NCI-H2196 (cell line): ENCODE data around the gene DTX4.

Source experiments
- DNase-seq: peaks from one replicate; lab custom pipeline; 2025; ENCODE audit not compliant: unreplicated experiment; lab: John Stamatoyannopoulos, UW

Gene DTX4

GRCh38 chr11:59172345-59173079 is 580 bp downstream of the DTX4 start:
- DNase-seq, result no peak

GRCh38 chr11:59173080-59173963 is 1.4 kb downstream of the DTX4 start:
- no peak for DNase-seq

- no peak for DNase-seq
Observed at GRCh38 chr11:59173964-59174663, 2.2 kb downstream of the DTX4 start.

GRCh38 chr11:59174664-59175033 is 2.7 kb downstream of the DTX4 start:
- no peak for DNase-seq

GRCh38 chr11:59175091-59175501 is 3.2 kb downstream of the DTX4 start:
- no peak for DNase-seq

- no peak for DNase-seq
Observed at GRCh38 chr11:59176330-59176729, 4.4 kb downstream of the DTX4 start.

- no peak for DNase-seq
Observed at GRCh38 chr11:59178402-59178801, 6.5 kb downstream of the DTX4 start.

GRCh38 chr11:59179121-59179520 is 7.2 kb downstream of the DTX4 start:
- DNase-seq, result no peak

GRCh38 chr11:59180168-59180776 is 8.3 kb downstream of the DTX4 start:
- DNase-seq, result no peak

- DNase-seq, result no peak
Observed at GRCh38 chr11:59180907-59181306, 9.0 kb downstream of the DTX4 start.

- no peak for DNase-seq
Observed at GRCh38 chr11:59181746-59182456, 10.0 kb downstream of the DTX4 start.

GRCh38 chr11:59182457-59183151 is 10.7 kb downstream of the DTX4 start:
- DNase-seq, result no peak

- no peak for DNase-seq
Observed at GRCh38 chr11:59183771-59184170, 11.8 kb downstream of the DTX4 start.

GRCh38 chr11:59184691-59185339 is 12.9 kb downstream of the DTX4 start:
- DNase-seq, result no peak

- no peak for DNase-seq
Observed at GRCh38 chr11:59185386-59185945, 13.5 kb downstream of the DTX4 start.

- DNase-seq, result peak; percentile 23
Observed at GRCh38 chr11:59186130-59186594, 14.2 kb downstream of the DTX4 start.

GRCh38 chr11:59187035-59187434 is 15.1 kb downstream of the DTX4 start:
- DNase-seq, result no peak

GRCh38 chr11:59187587-59187986 is 15.7 kb downstream of the DTX4 start:
- DNase-seq, result no peak

GRCh38 chr11:59188954-59189353 is 17.0 kb downstream of the DTX4 start:
- DNase-seq, result no peak
